DND-41 (cell line): Measurements from ENCODE around the gene ADAM11.
"Not testable (repeated sequence)": the region's sequence is repeated elsewhere in the genome, so short reads cannot be mapped to it uniquely, and the experiment has no call there.

Experiments used
- ATAC-seq: fragments of 200-7000 bp; cut with Tn5 transposase; 3 replicates; pipeline ENCODE4 v1.9.1; 2021; ENCODE audit warnings: low read depth; ENCODE audit not compliant: insufficient read depth
- DNase-seq: peaks from one replicate; pipeline ENCODE4 v3.0.0-alpha.2; 2020
- H2AFZ ChIP-seq: 2 replicates; pipeline ENCODE4 v1.6.0; 2012; ENCODE audit warnings: low read depth, low read length
- H3K27ac ChIP-seq: 2 replicates; pipeline ENCODE4 v1.5.1; 2012; ENCODE audit warnings: low read length, inconsistent platforms
- H3K27me3 ChIP-seq: fragments of 200-600 bp; sonication (generic); 2 replicates; pipeline ENCODE4 v1.6.0; 2012; ENCODE audit warnings: low read length, mild to moderate bottlenecking, inconsistent platforms; ENCODE audit not compliant: insufficient read depth, poor library complexity
- H3K36me3 ChIP-seq: 2 replicates; pipeline ENCODE4 v1.5.1; 2012; ENCODE audit warnings: low read length, inconsistent platforms; ENCODE audit not compliant: insufficient read depth
- H3K4me1 ChIP-seq: 2 replicates; pipeline ENCODE4 v1.5.1; 2012; ENCODE audit warnings: mild to moderate bottlenecking, low read length; ENCODE audit not compliant: insufficient read depth
- H3K4me2 ChIP-seq: 2 replicates; pipeline ENCODE4 v1.6.0; 2012; ENCODE audit warnings: mild to moderate bottlenecking, moderate library complexity, low read length, inconsistent platforms; ENCODE audit not compliant: insufficient read depth
- H3K4me3 ChIP-seq, 2 experiments: fragments of 200-600 bp in 1 of 2; shearing (Covaris generic) in 1 of 2; 2 replicates each; pipeline ENCODE4 v1.5.1; 2012 to 2016; ENCODE audit warnings: inconsistent platforms in 2 of 2, low read length in 2 of 2, mild to moderate bottlenecking in 2 of 2, low read depth in 1 of 2, moderate library complexity in 1 of 2
- H3K79me2 ChIP-seq: 2 replicates; pipeline ENCODE4 v1.6.0; 2012; ENCODE audit warnings: low read length, inconsistent platforms; ENCODE audit not compliant: insufficient read depth
- H3K9ac ChIP-seq: 2 replicates; pipeline ENCODE4 v1.6.0; 2012; ENCODE audit warnings: low read depth, mild to moderate bottlenecking, inconsistent platforms, low read length, moderate library complexity
- H3K9me3 ChIP-seq: 2 replicates; pipeline ENCODE4 v1.5.1; 2012; ENCODE audit warnings: low read length, moderate library complexity, mild to moderate bottlenecking, inconsistent platforms; ENCODE audit not compliant: insufficient read depth, severe bottlenecking
- H4K20me1 ChIP-seq: 2 replicates; pipeline ENCODE4 v1.6.0; 2012; ENCODE audit warnings: low read length; ENCODE audit not compliant: insufficient read depth
- CTCF ChIP-seq: IDR thresholded peaks from 2 replicates; pipeline ENCODE4 v1.5.1; 2012; ENCODE audit warnings: borderline replicate concordance, low read length, moderate library complexity, mild to moderate bottlenecking; ENCODE audit not compliant: poor library complexity, severe bottlenecking; ENCODE audit errors: extremely low read depth
- EZH2 ChIP-seq: IDR thresholded peaks from 3 replicates; pipeline ENCODE4 v1.6.1; 2012; ENCODE audit warnings: borderline replicate concordance, low read depth, mild to moderate bottlenecking, moderate library complexity, low read length, inconsistent platforms; ENCODE audit not compliant: severe bottlenecking

Gene ADAM11

GRCh38 chr17:44807093-44807816 is 48.5 kb downstream of the ADAM11 start:
- DNase-seq, result no peak
- H3K27ac ChIP-seq, result no peak overlapping the region
- H3K36me3 ChIP-seq, result peaks cover 49% of the 10 kb centered on the region

GRCh38 chr17:44807817-44808155 is 49.0 kb downstream of the ADAM11 start:
- Histone ChIP-seq H3K9ac (no peak overlapping the region), H2AFZ (no peak overlapping the region), H3K27ac (no peak overlapping the region), H3K9me3 (no peaks in the 10 kb centered on the region), H4K20me1 (peaks cover 22% of the 10 kb centered on the region; the same call in 1 of the 2 replicates), H3K4me1 (no peaks in the 10 kb centered on the region), H3K4me2 (no peak overlapping the region), H3K27me3 (no peaks in the 10 kb centered on the region), H3K4me3 (no peak overlapping the region), H3K36me3 (peaks cover 45% of the 10 kb centered on the region), H3K79me2 (peaks cover 55% of the 10 kb centered on the region)
- no peak for TF ChIP-seq CTCF
- no peak for TF ChIP-seq EZH2
- DNase-seq, result no peak
- no peak for ATAC-seq

More at GRCh38 chr17:44807093-44807816, 48.5 kb downstream of the ADAM11 start:
- TF ChIP-seq EZH2 (no peak), CTCF (no peak)
- no peak for ATAC-seq
- Histone ChIP-seq H3K4me2 (no peak overlapping the region), H3K27me3 (no peaks in the 10 kb centered on the region), H2AFZ (no peak overlapping the region), H3K9me3 (no peaks in the 10 kb centered on the region), H3K79me2 (peaks cover 51% of the 10 kb centered on the region), H3K9ac (no peak overlapping the region), H3K4me1 (no peaks in the 10 kb centered on the region), H4K20me1 (peaks cover 22% of the 10 kb centered on the region; the same call in 1 of the 2 replicates), H3K4me3 (no peak overlapping the region)

GRCh38 chr17:44808156-44808555 is 49.4 kb downstream of the ADAM11 start:
- Histone ChIP-seq H3K4me1 (no peaks in the 10 kb centered on the region), H3K79me2 (peaks cover 55% of the 10 kb centered on the region), H2AFZ (no peak overlapping the region), H3K9me3 (no peaks in the 10 kb centered on the region), H3K9ac (no peak overlapping the region), H3K4me3 (no peak overlapping the region), H3K27me3 (no peaks in the 10 kb centered on the region), H3K4me2 (no peak overlapping the region), H3K36me3 (peaks cover 42% of the 10 kb centered on the region), H4K20me1 (peaks cover 24% of the 10 kb centered on the region; the same call in 1 of the 2 replicates), H3K27ac (no peak overlapping the region)
- DNase-seq, result no peak
- TF ChIP-seq EZH2 (no peak), CTCF (no peak)
- ATAC-seq, result no peak

- not testable (repeated sequence) for H3K9ac ChIP-seq, H3K4me2 ChIP-seq, H3K9me3 ChIP-seq, H3K4me3 ChIP-seq, H3K4me1 ChIP-seq, H3K27me3 ChIP-seq, ATAC-seq, DNase-seq, H3K27ac ChIP-seq, H2AFZ ChIP-seq
- Histone ChIP-seq H4K20me1 (peaks cover 24% of the 10 kb centered on the region; the same call in 1 of the 2 replicates), H3K79me2 (peaks cover 59% of the 10 kb centered on the region), H3K36me3 (peaks cover 35% of the 10 kb centered on the region)
These were observed 50.0 kb downstream of the ADAM11 start for GRCh38 chr17:44808656-44809388.
